SK-N-SH (cell line): ENCODE measurements around the gene ARID1B.

Experiments
- CTCF ChIP-seq: fragments of 200-600 bp; sonication (generic); IDR thresholded peaks from 2 replicates; pipeline ENCODE4 v1.6.1; 2017; ENCODE audit warnings: antibody characterized with exemption, mild to moderate bottlenecking, moderate library complexity
- EP300 ChIP-seq, 2 experiments: IDR thresholded peaks; 2 replicates each; pipeline versions ENCODE4 v1.4.0 to v1.6.1; 2012; ENCODE audit warnings: borderline replicate concordance in 1 of 2, low read depth in 1 of 2, low read length in 1 of 2
- EZH2phosphoT487 ChIP-seq: fragments of 200-600 bp; sonication (generic); IDR thresholded peaks from 2 replicates; pipeline ENCODE4 v1.6.1; 2017; ENCODE audit warnings: low read depth, mixed run types, mild to moderate bottlenecking, antibody characterized with exemption, moderate library complexity, borderline replicate concordance
- GABPA ChIP-seq: IDR thresholded peaks from 2 replicates; pipeline ENCODE4 v1.4.0; 2012; ENCODE audit warnings: low read depth, mild to moderate bottlenecking
- NFIC ChIP-seq: IDR thresholded peaks from 2 replicates; pipeline ENCODE4 v1.4.0; 2012; ENCODE audit warnings: borderline replicate concordance
- POLR2AphosphoS5 ChIP-seq: IDR thresholded peaks from 2 replicates; pipeline ENCODE4 v1.6.1; 2012; ENCODE audit warnings: low read depth, low read length
- RAD21 ChIP-seq: IDR thresholded peaks from 2 replicates; pipeline ENCODE4 v1.6.1; 2012; ENCODE audit warnings: mild to moderate bottlenecking, low read length
- RFX5 ChIP-seq: IDR thresholded peaks from 2 replicates; pipeline ENCODE4 v1.6.1; 2012; ENCODE audit warnings: mild to moderate bottlenecking, improper control_type of control experiment, low read length
- SMC3 ChIP-seq: IDR thresholded peaks from 2 replicates; pipeline ENCODE4 v1.6.1; 2012; ENCODE audit warnings: low read depth, low read length, improper control_type of control experiment
- TCF12 ChIP-seq: IDR thresholded peaks from 2 replicates; pipeline ENCODE4 v1.4.0; 2012
- TF ChIP-seq, protein P1 (sequence below): IDR thresholded peaks from 2 replicates; pipeline ENCODE4 v1.4.0; 2012; ENCODE audit warnings: low read depth, borderline replicate concordance

GRCh38 chr6:157089851-157090250 lies 312.7 kb downstream of the ARID1B start:
- no peak for TF ChIP-seq NFIC
- no peak for TF ChIP-seq EP300 (IDR thresholded peaks at IDR 0.05; ENCODE audit: borderline replicate concordance in 1 of 2, low read depth in 1 of 2, low read length in 1 of 2)
- no peak for TF ChIP-seq RAD21
- TF ChIP-seq EZH2phosphoT487: no peak
- TF ChIP-seq, protein P1, sequence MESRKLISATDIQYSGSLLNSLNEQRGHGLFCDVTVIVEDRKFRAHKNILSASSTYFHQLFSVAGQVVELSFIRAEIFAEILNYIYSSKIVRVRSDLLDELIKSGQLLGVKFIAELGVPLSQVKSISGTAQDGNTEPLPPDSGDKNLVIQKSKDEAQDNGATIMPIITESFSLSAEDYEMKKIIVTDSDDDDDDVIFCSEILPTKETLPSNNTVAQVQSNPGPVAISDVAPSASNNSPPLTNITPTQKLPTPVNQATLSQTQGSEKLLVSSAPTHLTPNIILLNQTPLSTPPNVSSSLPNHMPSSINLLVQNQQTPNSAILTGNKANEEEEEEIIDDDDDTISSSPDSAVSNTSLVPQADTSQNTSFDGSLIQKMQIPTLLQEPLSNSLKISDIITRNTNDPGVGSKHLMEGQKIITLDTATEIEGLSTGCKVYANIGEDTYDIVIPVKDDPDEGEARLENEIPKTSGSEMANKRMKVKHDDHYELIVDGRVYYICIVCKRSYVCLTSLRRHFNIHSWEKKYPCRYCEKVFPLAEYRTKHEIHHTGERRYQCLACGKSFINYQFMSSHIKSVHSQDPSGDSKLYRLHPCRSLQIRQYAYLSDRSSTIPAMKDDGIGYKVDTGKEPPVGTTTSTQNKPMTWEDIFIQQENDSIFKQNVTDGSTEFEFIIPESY: no peak
- TF ChIP-seq POLR2AphosphoS5: no peak
- TF ChIP-seq CTCF: no peak
- no peak for TF ChIP-seq TCF12
- TF ChIP-seq SMC3: no peak
- TF ChIP-seq RFX5: no peak
- TF ChIP-seq GABPA: no peak
